Astrocyte of the spinal cord (primary cell): Measurements from ENCODE around the gene MRPL51.

Source experiments
- DNase-seq: peaks from one replicate; pipeline ENCODE4 v3.0.0; 2011; ENCODE audit warnings: low read depth, low spot score
- H3K4me3 ChIP-seq: 2 replicates; pipeline ENCODE4 v1.5.1; 2011; ENCODE audit warnings: low read depth, mild to moderate bottlenecking, low read length, moderate library complexity
- CTCF ChIP-seq: IDR thresholded peaks from 2 replicates; pipeline ENCODE4 v1.5.1; 2012; ENCODE audit warnings: low read depth, mild to moderate bottlenecking, low read length, inconsistent platforms
- in situ Hi-C: cut with HindIII; loops from 2 replicates; pipeline ENCODE4 v1.10.0; 2017; ENCODE audit warnings: low sequenced_read_pairs

Gene MRPL51

GRCh38 chr12:6534945-6535696, 42.1 kb upstream of the MRPL51 start:
- peak; percentile 79 for DNase-seq
- in situ Hi-C loops, result no loop called here
- TF ChIP-seq CTCF, result peak; percentile 2
- H3K4me3 ChIP-seq, result peak overlapping the region; percentile 98

- TF ChIP-seq CTCF, result no peak
- no peak for DNase-seq
- in situ Hi-C loops, result no loop called here
- peak overlapping the region; percentile 98 for H3K4me3 ChIP-seq
Measured at GRCh38 chr12:6534695-6534944, 41.6 kb upstream of the MRPL51 start.

- H3K4me3 ChIP-seq, result peak within 1 kb of the TSS; percentile 98
- TF ChIP-seq CTCF, result no peak
- in situ Hi-C loops, result no loop called here
- DNase-seq, result peak; percentile 98
Measured at GRCh38 chr12:6533923-6534694, 41.0 kb upstream of the MRPL51 start, which contains the start of gene GAPDH. Gene GAPDH, plus strand, starts transcription at chr12:6534517. Its CDS starts 316 bp downstream, at chr12:6534833.

GRCh38 chr12:6533653-6533922, 40.5 kb upstream of the MRPL51 start:
- peak overlapping the region; percentile 98 for H3K4me3 ChIP-seq
- in situ Hi-C loops, result no loop called here
- no peak for TF ChIP-seq CTCF
- no peak for DNase-seq

GRCh38 chr12:6532927-6533652, 40.0 kb upstream of the MRPL51 start:
- peak; percentile 75 for DNase-seq
- H3K4me3 ChIP-seq, result peak overlapping the region; percentile 98
- in situ Hi-C loops, result no loop called here
- TF ChIP-seq CTCF, result no peak

- H3K4me3 ChIP-seq, result peak overlapping the region; percentile 98
- TF ChIP-seq CTCF, result no peak
- DNase-seq, result peak; percentile 98
- in situ Hi-C loops, result no loop called here
Measured at GRCh38 chr12:6532051-6532926, 39.2 kb upstream of the MRPL51 start.
